PFSK-1 (cell line): ENCODE data around the gene SLC7A10.

Source experiments
- POLR2AphosphoS5 ChIP-seq: IDR thresholded peaks from 2 replicates; pipeline ENCODE4 v1.6.1; 2012; ENCODE audit warnings: low read depth, mild to moderate bottlenecking, control low read depth, low read length, moderate library complexity
- SIN3A ChIP-seq: IDR thresholded peaks from 2 replicates; pipeline ENCODE4 v1.6.1; 2012; ENCODE audit warnings: mild to moderate bottlenecking, low read length, moderate library complexity, borderline replicate concordance; ENCODE audit not compliant: insufficient read depth
- TAF1 ChIP-seq: IDR thresholded peaks from 2 replicates; pipeline ENCODE4 v1.6.1; 2012; ENCODE audit warnings: low read length, control low read depth, borderline replicate concordance; ENCODE audit not compliant: insufficient read depth
- TF ChIP-seq, protein P1 (sequence below), 2 experiments: IDR thresholded peaks; 2 replicates each; pipeline versions ENCODE4 v1.6.1 to v1.8.0; 2011 to 2012; ENCODE audit warnings: low read depth in 2 of 2, low read length in 2 of 2, control low read depth in 1 of 2, inconsistent platforms in 1 of 2, mild to moderate bottlenecking in 1 of 2, moderate library complexity in 1 of 2; ENCODE audit not compliant: insufficient read depth in 1 of 2

GRCh38 chr19:33161201-33161600 lies 64.4 kb downstream of the SLC7A10 start:
- TF ChIP-seq TAF1 (no peak), POLR2AphosphoS5 (no peak), SIN3A (no peak)
- TF ChIP-seq, protein P1, sequence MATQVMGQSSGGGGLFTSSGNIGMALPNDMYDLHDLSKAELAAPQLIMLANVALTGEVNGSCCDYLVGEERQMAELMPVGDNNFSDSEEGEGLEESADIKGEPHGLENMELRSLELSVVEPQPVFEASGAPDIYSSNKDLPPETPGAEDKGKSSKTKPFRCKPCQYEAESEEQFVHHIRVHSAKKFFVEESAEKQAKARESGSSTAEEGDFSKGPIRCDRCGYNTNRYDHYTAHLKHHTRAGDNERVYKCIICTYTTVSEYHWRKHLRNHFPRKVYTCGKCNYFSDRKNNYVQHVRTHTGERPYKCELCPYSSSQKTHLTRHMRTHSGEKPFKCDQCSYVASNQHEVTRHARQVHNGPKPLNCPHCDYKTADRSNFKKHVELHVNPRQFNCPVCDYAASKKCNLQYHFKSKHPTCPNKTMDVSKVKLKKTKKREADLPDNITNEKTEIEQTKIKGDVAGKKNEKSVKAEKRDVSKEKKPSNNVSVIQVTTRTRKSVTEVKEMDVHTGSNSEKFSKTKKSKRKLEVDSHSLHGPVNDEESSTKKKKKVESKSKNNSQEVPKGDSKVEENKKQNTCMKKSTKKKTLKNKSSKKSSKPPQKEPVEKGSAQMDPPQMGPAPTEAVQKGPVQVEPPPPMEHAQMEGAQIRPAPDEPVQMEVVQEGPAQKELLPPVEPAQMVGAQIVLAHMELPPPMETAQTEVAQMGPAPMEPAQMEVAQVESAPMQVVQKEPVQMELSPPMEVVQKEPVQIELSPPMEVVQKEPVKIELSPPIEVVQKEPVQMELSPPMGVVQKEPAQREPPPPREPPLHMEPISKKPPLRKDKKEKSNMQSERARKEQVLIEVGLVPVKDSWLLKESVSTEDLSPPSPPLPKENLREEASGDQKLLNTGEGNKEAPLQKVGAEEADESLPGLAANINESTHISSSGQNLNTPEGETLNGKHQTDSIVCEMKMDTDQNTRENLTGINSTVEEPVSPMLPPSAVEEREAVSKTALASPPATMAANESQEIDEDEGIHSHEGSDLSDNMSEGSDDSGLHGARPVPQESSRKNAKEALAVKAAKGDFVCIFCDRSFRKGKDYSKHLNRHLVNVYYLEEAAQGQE (IDR thresholded peaks at IDR 0.05; ENCODE audit: insufficient read depth in 1 of 2, low read depth in 2 of 2, low read length in 2 of 2) = no peak
